ENCODE data around the gene C16orf46. TPM values are rescaled to one million over a fixed set of nuclear protein-coding genes. Genes with fewer than 3 reads are reported as not detected.
A peak's percentile ranks its signal among the peaks of the same experiment; 100 is the strongest.

C16orf46 gene
- total and polyA plus RNA-seq, 9 of the 15 experiments (the other 6 are each of a cell fraction or from before 2014, with no cell fraction given) = 0.10 to 0.98 (median 0.41) TPM; not detected in 1

- TF ChIP-seq ZNF184 (CRISPR knock-in tag; IDR thresholded peaks at IDR 0.05) (no peak), PML (IDR thresholded peaks at IDR 0.05; ENCODE audit: low read length) (peak; percentile 66; the same call in 1 of the 2 replicates), ZNF707 (CRISPR knock-in tag; conservative IDR thresholded peaks at IDR 0.05) (no peak), SIX5 (IDR thresholded peaks at IDR 0.05; ENCODE audit: borderline replicate concordance in 1 of 2, insufficient read depth in 1 of 2, low read depth in 1 of 2, low read length in 2 of 2) (no peak), NFRKB (IDR thresholded peaks at IDR 0.05; ENCODE audit: low read depth) (peak; percentile 49; the same call in 1 of the 2 replicates), ZNF347 (CRISPR knock-in tag; IDR thresholded peaks at IDR 0.05; ENCODE audit: low read depth) (no peak), SRF (CRISPR knock-in tag; IDR thresholded peaks at IDR 0.05) (peak in 1 of 2 experiments; percentile 86; a peak in 2 of 4 replicates), HCFC1 (IDR thresholded peaks at IDR 0.05; ENCODE audit: low read depth, low read length) (peak; percentile 70), CBX1 (IDR thresholded peaks at IDR 0.05; ENCODE audit: low read depth) (0 out of 2 replicates have a peak, but pooled peaks have one; percentile 64), HOXB6 (CRISPR knock-in tag; IDR thresholded peaks at IDR 0.05; ENCODE audit: borderline replicate concordance) (no peak), RFX1 (IDR thresholded peaks at IDR 0.05) (peak; percentile 99), RBM22 (IDR thresholded peaks at IDR 0.05; ENCODE audit: low read depth, low read length, poor library complexity, severe bottlenecking) (peak; percentile 99), RB1 (IDR thresholded peaks at IDR 0.05; ENCODE audit: low read depth) (peak; percentile 72), SAP30 (IDR thresholded peaks at IDR 0.05; ENCODE audit: borderline replicate concordance, insufficient read depth, low read depth, low read length, poor library complexity, severe bottlenecking) (peak; percentile 98)
- TF ChIP-seq, protein P1, sequence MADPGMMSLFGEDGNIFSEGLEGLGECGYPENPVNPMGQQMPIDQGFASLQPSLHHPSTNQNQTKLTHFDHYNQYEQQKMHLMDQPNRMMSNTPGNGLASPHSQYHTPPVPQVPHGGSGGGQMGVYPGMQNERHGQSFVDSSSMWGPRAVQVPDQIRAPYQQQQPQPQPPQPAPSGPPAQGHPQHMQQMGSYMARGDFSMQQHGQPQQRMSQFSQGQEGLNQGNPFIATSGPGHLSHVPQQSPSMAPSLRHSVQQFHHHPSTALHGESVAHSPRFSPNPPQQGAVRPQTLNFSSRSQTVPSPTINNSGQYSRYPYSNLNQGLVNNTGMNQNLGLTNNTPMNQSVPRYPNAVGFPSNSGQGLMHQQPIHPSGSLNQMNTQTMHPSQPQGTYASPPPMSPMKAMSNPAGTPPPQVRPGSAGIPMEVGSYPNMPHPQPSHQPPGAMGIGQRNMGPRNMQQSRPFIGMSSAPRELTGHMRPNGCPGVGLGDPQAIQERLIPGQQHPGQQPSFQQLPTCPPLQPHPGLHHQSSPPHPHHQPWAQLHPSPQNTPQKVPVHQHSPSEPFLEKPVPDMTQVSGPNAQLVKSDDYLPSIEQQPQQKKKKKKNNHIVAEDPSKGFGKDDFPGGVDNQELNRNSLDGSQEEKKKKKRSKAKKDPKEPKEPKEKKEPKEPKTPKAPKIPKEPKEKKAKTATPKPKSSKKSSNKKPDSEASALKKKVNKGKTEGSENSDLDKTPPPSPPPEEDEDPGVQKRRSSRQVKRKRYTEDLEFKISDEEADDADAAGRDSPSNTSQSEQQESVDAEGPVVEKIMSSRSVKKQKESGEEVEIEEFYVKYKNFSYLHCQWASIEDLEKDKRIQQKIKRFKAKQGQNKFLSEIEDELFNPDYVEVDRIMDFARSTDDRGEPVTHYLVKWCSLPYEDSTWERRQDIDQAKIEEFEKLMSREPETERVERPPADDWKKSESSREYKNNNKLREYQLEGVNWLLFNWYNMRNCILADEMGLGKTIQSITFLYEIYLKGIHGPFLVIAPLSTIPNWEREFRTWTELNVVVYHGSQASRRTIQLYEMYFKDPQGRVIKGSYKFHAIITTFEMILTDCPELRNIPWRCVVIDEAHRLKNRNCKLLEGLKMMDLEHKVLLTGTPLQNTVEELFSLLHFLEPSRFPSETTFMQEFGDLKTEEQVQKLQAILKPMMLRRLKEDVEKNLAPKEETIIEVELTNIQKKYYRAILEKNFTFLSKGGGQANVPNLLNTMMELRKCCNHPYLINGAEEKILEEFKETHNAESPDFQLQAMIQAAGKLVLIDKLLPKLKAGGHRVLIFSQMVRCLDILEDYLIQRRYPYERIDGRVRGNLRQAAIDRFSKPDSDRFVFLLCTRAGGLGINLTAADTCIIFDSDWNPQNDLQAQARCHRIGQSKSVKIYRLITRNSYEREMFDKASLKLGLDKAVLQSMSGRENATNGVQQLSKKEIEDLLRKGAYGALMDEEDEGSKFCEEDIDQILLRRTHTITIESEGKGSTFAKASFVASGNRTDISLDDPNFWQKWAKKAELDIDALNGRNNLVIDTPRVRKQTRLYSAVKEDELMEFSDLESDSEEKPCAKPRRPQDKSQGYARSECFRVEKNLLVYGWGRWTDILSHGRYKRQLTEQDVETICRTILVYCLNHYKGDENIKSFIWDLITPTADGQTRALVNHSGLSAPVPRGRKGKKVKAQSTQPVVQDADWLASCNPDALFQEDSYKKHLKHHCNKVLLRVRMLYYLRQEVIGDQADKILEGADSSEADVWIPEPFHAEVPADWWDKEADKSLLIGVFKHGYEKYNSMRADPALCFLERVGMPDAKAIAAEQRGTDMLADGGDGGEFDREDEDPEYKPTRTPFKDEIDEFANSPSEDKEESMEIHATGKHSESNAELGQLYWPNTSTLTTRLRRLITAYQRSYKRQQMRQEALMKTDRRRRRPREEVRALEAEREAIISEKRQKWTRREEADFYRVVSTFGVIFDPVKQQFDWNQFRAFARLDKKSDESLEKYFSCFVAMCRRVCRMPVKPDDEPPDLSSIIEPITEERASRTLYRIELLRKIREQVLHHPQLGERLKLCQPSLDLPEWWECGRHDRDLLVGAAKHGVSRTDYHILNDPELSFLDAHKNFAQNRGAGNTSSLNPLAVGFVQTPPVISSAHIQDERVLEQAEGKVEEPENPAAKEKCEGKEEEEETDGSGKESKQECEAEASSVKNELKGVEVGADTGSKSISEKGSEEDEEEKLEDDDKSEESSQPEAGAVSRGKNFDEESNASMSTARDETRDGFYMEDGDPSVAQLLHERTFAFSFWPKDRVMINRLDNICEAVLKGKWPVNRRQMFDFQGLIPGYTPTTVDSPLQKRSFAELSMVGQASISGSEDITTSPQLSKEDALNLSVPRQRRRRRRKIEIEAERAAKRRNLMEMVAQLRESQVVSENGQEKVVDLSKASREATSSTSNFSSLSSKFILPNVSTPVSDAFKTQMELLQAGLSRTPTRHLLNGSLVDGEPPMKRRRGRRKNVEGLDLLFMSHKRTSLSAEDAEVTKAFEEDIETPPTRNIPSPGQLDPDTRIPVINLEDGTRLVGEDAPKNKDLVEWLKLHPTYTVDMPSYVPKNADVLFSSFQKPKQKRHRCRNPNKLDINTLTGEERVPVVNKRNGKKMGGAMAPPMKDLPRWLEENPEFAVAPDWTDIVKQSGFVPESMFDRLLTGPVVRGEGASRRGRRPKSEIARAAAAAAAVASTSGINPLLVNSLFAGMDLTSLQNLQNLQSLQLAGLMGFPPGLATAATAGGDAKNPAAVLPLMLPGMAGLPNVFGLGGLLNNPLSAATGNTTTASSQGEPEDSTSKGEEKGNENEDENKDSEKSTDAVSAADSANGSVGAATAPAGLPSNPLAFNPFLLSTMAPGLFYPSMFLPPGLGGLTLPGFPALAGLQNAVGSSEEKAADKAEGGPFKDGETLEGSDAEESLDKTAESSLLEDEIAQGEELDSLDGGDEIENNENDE (IDR thresholded peaks at IDR 0.05; ENCODE audit: low read depth, low read length) = no peak
These were observed at the start of gene C16orf46 (continued) for GRCh38 chr16:81077076-81077940.
